DMS153 treated with DMSO at 0.1 percent for 48 hours (cell line): ENCODE data around the gene POLR3K.
A peak's percentile ranks its signal among the peaks of the same experiment; 100 is the strongest.

Source experiments
- DNase-seq: peaks from one replicate; lab custom pipeline; 2025; ENCODE audit not compliant: unreplicated experiment; lab: John Stamatoyannopoulos, UW

Gene POLR3K

GRCh38 chr16:66309-67182 is 13.1 kb upstream of the POLR3K start:
- no peak for DNase-seq

DNA sequence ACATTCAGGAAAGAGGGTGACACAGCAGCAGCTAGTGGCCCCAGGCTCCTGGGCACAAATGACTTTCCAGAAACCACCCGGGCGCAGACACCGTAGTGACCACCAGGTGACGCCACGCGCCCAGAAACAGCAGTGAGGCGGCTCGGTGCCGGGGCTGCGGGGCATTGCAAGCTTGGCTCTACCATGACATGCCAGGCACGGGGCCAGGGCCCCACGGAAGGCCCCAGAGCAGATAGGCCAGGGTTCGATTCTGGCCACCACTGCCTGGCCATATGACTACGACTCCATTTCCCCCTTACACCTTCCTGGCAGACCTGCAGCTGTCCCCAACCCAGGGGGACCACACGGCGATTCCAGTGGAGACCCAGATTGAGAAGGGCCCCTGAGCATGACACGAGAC is 12.3 kb upstream of the POLR3K start:
- DNase-seq: peak; percentile 64

GRCh38 chr16:64914-65255 is 11.5 kb upstream of the POLR3K start:
- no peak for DNase-seq

DNA sequence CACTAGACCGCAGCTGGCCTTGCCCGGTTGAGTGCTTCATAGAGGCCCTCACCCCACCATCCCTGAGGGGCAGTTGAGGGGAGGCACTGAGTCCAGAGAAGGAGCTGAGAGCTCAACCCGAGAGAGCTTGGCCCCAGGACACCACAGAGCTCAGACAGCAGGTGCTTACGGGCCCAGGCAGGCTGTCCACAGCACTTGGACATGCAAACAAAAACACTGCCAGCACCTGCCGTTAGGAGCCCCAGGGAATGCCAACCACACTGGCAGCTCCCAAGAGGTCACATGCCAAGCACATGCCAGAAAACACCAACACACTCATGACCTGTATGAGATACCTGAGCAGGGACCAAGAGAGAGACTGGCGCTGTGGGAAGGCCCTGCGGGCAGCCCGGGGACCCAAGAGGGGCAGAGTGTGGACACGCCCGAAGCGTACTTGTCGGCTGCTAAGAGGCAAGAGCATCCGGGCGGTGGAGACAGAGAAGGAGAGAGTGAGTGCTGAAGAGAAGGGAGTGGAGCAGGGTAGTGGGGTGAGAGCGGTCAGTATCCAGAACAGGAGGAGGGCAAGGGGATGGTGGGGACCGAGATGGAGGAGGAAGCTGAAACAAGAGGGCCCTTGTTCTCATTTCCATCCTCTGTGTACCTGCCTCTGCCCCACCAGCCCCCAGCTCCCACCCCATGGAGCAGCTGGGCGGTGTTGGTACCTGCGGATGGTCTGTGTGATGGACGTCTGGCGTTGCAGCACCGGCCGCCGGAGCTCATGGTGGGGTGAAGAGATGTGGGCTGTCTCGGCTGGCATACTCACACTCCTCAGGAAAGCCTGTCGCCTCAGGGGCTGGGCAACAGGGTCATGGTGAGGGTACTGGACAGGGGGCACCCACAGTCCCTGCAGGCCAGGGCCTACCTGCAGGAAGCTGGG is 10.8 kb upstream of the POLR3K start:
- no peak for DNase-seq

- DNase-seq: no peak
Measured at GRCh38 chr16:63466-63865, 10.1 kb upstream of the POLR3K start.

DNA sequence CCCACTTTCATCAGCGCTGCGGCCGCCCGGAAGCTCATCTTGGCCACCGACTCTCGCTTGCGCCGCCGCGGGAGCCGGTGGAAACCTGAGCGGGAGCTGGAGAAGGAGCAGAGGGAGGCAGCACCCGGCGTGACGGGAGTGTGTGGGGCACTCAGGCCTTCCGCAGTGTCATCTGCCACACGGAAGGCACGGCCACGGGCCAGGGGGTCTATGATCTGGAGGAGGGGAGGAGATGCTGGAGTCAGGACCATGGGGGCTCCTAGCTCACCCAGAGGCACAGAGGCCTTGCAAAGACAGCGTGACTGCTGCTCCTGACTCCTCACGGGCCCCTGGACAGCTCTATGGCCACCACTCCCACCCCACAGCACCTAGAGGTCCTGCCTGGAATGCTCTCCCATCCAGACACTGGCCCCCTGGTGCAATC is 9.6 kb upstream of the POLR3K start:
- DNase-seq: no peak

DNA sequence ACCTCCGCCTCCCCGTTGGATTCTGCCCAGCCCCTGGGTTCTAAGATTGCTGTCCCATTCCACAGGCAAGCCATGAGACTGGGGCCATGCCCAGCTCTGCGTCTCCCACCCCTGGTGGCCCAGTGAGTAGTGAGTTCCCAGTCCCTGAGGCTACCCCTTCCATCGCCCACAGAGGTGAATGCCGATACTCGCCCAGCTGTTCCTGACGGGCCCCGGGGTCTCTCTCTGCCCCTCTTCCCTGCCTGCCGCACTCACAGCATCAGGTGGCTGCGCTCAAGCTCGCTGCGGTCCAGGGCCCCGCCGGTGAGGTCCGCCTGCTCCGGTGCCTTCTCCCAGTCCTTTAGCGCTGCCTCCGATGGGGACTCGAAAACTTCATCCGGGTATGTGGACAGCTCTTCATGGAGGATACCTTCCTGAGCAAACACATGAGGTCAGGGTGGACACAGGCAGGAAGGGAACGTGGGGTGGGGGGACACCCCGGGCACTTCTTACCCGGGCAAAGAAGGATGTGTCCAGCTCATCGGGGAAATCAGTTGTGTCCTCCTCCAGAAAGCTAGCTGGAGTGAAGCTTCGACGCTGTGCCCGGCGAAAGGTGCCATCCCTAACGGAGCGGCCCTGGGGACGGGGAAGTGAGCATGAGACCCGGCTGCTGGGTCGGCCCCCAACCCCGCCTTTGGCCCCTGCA is 9.0 kb upstream of the POLR3K start:
- no peak for DNase-seq

DNA sequence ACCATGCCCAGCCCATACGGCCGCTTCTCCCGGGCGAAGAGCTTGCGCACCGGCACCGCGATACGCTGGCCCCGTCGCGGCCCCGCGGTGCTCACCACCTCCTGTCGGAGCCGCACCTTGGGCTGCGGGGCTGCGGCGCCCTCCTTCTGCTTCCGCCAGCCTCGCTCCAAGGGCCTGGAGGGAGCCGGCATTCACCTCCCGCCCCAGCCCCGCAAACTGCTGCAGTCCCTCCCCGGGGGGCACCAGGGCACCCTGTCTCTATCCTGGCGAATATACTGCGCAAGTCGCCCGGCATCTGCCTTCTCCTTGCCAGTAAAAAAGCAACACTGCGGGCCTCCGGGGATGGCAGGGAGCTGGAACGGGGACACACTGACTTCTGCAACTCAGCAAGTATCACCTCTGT is 8.5 kb upstream of the POLR3K start:
- no peak for DNase-seq

DNA sequence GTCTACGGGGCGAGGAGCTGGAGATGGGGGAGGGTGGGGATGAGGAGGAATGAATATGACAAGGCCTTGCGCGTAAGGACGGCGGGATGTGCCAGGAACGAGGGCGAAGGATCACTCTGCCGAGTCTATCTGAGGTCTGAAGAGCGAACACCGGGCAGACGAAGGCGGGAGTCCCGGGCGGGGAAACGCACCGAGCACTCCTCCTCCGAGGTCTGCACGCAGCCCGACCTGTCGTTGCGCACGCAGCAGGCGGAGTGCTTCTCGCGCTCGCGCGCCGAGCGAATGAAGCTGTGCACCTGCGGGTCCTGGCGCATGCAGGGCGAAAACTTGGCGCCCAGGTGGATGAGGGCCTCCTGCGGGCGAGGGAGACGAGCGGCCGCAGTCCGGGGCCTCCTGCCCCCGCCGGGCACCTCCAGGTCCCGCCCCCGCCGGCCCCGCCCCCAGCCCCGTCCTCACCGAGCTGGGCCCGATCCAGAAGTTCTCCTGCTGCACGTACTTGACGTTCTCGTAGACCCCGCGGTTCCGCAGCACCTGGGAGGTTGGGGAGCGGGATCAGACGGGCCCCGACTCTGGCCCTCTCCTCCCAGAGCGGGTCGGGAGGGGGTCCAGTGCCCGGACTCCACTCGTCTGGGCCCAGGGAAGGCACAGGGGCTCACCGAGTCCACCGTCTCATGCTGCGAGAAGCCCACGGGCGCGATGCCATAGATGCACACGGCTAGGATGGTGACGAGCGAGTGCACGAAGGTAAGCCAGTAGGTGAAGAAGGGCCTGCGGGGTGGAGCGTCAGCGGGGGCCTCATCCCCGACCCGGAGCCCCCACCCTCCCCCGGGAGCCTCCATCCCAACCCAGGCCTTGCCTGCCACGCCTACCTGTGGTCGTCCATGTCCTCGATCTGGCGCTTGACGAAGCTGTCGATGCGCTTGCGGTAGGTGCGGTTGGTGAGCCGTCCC is 7.8 kb upstream of the POLR3K start:
- no peak for DNase-seq

- no peak for DNase-seq
Measured at GRCh38 chr16:60166-60565, 6.8 kb upstream of the POLR3K start.

DNA sequence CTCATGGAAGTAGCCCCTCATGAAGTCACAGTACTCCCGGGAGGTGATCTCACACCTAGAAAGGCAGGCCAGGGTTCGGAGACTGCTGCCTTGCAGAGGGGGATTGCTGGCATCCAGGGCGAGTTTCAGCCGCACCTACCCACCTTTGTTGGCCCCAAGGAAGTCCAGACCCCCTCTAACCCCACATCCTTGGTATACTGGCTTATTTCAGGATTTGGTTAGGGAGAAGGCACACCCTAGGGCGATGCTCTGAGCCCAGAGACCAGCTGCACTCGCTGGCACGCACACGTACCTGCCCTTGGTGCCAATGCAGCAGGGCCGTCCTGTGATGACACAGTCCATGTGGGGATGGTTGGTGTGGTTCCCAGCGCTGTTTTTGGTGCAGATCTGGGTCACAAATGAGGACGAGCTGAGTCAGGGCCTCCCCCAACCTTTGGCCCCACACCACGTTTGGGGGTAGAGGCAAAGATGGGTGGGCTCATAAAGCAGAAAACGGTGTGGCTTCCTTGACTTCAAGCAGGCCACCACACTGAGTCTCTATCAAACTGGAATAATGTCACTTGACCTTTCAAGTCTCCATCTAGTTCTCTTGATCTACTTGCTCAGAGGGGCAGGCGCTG is 6.1 kb upstream of the POLR3K start:
- no peak for DNase-seq

DNA sequence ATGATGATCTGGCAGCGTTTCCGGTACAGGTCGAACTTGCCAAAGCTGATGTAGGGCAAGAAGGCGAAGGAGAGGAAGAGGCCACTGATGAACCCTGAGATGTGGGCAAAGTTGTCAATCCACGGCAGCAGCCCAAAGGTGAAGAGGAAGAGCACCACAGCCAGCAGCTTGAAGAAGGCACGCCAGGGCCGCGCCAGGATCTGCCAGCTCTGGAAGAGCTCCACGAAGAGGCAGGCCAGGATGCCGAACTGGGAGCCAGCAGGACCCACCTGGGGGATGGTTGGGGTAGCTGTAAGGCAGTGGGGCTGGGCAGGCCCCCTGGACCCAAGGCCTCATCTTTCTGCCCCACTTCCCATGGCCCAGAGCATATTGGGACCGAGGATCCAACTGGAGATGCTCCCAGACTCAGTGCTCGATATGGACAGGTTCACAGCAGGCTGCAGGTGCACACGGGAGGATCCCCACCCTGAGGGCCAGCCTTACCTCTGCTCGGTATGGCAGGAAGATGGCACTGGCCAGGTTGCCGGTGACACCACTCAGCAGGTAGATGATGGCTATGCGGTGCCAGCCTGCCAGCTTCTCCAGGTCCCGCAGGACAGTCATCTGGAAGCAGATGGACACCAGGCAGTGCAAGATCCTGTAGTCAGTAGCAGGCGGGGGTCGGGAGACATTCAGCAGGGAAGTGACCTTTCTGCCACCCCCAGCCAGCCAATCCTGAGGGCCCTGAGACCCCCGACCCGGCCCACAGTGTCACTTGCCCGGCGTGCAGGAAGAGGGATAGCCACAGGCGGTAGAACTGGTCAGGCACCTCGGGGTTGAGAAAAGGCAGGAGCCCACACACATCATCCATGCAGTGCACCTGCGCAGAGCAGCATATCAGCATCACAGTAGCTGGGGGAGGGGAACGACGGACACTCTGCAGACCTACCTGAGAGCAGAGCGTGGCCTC is 5.4 kb upstream of the POLR3K start:
- no peak for DNase-seq

GRCh38 chr16:57711-58110 is 4.3 kb upstream of the POLR3K start:
- DNase-seq: no peak

GRCh38 chr16:56231-56927 is 3.0 kb upstream of the POLR3K start:
- DNase-seq: no peak

DNA sequence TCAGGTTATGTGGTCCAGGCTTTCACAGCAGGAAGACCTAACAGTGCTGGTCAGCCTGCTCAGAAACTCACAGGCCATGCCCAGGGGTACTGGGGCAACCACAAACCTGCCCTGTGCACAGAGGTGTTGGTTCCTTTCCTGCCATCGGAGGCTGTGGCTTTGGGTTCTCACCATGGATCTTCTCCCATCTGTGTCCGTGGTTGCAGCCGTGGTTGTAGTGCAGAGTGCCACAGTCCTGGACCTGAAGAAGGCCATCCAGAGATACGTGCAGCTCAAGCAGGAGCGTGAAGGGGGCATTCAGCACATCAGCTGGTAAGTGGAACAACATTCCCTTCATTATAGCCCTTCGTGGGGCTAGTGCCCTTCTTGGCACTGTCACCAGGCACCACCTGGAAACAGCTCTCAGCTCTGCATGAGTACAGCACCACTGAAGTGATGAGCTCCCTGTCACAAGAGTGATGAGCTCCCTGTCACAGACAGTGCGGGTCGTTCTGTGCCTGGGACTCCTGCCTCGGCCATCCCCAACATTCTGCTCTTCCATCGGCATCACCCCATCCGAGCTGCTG is 2.2 kb upstream of the POLR3K start:
- DNase-seq: no peak

DNA sequence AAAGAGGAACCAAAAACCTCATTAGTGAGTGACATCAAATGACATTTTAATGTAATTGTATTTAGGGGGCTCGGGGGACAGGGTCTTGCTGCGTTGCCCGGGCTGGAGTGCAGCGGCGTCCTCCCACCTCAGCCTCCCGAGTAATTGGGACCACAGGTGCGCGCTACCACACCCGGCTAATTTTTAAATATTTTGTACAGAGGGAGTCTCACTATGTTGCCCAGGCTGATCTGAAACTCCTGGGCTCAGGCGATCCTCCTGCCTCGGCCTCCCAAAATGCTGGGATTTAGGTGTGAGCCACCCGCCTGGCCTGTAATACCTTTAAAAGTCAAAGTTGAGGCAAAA is 801 bp upstream of the POLR3K start:
- no peak for DNase-seq

- no peak for DNase-seq
Measured at GRCh38 chr16:50769-51591, 2.4 kb downstream of the POLR3K start.
